ENCODE measurements around the gene KCNMA1.

KCNMA1 gene

DNA sequence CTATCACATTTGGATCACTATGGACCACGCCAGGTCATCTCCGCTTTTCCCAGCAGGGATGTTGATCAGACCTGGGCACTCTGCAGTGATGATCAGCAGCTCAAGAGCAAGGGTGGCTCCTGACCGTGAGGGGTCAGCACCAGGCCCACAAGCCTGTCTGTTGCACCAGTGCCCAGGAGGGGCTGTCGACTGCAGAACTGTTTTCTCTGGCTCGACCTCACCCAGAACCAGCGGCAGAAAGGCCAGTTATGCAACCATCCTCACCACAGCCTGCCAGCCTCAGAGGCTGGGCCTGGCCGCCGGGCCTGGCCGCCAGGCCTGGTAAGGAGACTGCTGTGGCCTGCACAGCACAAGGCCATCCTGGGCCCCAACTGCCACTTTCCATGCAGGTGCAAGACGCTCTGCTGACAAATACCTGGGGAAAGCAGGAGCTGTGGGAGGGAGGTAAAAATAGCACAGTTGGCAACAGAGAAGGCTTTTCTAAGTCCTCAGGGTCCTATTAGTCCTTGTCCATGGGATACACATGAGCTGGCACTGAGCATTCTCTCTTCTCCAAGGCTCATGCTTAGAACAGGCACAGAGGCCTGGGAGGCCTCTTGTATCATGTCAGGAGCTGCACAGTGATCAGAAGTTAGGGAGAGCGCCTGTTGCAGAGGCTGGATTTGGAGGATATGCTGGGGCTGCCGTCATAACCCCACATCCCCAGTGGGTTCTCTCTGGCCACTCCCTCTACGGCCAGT lies 17.5 kb downstream of the KCNMA1 start:
- TF ChIP-seq EP300 (IDR thresholded peaks at IDR 0.05; ENCODE audit: borderline replicate concordance) (no peak), TEAD4 (IDR thresholded peaks at IDR 0.05) (no peak), FOXM1 (IDR thresholded peaks at IDR 0.05; ENCODE audit: borderline replicate concordance, low read depth) (no peak)
- TF ChIP-seq, protein P1, sequence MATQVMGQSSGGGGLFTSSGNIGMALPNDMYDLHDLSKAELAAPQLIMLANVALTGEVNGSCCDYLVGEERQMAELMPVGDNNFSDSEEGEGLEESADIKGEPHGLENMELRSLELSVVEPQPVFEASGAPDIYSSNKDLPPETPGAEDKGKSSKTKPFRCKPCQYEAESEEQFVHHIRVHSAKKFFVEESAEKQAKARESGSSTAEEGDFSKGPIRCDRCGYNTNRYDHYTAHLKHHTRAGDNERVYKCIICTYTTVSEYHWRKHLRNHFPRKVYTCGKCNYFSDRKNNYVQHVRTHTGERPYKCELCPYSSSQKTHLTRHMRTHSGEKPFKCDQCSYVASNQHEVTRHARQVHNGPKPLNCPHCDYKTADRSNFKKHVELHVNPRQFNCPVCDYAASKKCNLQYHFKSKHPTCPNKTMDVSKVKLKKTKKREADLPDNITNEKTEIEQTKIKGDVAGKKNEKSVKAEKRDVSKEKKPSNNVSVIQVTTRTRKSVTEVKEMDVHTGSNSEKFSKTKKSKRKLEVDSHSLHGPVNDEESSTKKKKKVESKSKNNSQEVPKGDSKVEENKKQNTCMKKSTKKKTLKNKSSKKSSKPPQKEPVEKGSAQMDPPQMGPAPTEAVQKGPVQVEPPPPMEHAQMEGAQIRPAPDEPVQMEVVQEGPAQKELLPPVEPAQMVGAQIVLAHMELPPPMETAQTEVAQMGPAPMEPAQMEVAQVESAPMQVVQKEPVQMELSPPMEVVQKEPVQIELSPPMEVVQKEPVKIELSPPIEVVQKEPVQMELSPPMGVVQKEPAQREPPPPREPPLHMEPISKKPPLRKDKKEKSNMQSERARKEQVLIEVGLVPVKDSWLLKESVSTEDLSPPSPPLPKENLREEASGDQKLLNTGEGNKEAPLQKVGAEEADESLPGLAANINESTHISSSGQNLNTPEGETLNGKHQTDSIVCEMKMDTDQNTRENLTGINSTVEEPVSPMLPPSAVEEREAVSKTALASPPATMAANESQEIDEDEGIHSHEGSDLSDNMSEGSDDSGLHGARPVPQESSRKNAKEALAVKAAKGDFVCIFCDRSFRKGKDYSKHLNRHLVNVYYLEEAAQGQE (IDR thresholded peaks at IDR 0.05; ENCODE audit: low read depth) = no peak

DNA sequence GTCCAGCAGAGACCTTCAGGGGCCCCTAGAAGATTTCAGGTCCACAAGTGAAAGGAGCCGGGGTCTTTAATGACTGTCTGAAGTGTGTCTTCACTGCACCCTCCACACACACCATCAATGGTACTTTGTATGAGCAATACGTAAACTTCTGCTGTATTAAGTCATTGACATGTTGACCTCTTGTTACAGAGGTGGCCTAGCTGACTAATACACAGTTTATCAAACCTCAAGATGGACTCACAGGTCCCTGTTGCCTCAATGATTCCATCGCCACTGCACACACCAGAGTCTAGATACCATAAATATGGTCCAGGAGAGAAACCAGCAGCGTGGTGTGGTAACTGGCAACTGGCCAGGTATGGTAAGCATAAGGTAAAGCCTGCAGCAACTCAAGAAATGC lies 19.5 kb downstream of the KCNMA1 start:
- TF ChIP-seq YY1 (IDR thresholded peaks at IDR 0.05; ENCODE audit: low read depth) (no peak), TCF12 (IDR thresholded peaks at IDR 0.05; ENCODE audit: low read depth) (no peak), ZBTB7A (IDR thresholded peaks at IDR 0.05; ENCODE audit: low read depth) (no peak), TEAD4 (IDR thresholded peaks at IDR 0.05) (no peak), EP300 (IDR thresholded peaks at IDR 0.05; ENCODE audit: borderline replicate concordance) (no peak), FOXM1 (IDR thresholded peaks at IDR 0.05; ENCODE audit: borderline replicate concordance, low read depth) (no peak), CEBPB (IDR thresholded peaks at IDR 0.05) (no peak), TAF1 (IDR thresholded peaks at IDR 0.05; ENCODE audit: low read depth) (no peak), EGR1 (IDR thresholded peaks at IDR 0.05) (no peak), NFIC (IDR thresholded peaks at IDR 0.05) (no peak), CREB1 (IDR thresholded peaks at IDR 0.05; ENCODE audit: low read depth) (no peak), RAD21 (IDR thresholded peaks at IDR 0.05; ENCODE audit: low read depth) (no peak)
- TF ChIP-seq, protein P1 (IDR thresholded peaks at IDR 0.05; ENCODE audit: low read depth) = no peak
- TF ChIP-seq, protein P2, sequence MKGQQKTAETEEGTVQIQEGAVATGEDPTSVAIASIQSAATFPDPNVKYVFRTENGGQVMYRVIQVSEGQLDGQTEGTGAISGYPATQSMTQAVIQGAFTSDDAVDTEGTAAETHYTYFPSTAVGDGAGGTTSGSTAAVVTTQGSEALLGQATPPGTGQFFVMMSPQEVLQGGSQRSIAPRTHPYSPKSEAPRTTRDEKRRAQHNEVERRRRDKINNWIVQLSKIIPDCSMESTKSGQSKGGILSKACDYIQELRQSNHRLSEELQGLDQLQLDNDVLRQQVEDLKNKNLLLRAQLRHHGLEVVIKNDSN (IDR thresholded peaks at IDR 0.05) = no peak
- TF ChIP-seq, protein P3, sequence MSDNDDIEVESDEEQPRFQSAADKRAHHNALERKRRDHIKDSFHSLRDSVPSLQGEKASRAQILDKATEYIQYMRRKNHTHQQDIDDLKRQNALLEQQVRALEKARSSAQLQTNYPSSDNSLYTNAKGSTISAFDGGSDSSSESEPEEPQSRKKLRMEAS (IDR thresholded peaks at IDR 0.05) = no peak

DNA sequence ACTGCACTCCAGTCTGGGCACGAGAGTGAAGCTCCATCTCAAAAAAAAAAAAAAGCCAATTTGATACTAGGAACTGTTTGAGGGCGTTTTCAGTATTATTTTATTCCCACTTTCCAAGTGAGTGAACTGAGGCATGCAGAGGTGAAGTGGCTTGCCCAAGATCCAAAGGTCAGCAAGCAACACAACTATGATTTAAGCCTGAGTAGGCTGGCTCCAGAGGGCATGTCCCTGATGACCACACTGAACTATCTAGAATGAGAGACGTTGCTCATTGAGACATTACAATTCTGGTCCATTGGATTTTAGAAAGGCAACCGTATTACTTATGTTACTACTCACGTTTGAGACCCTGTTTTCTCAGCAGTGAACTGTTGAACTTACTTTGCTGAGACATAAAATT lies 20.8 kb downstream of the KCNMA1 start:
- TF ChIP-seq FOXM1 (IDR thresholded peaks at IDR 0.05; ENCODE audit: borderline replicate concordance, low read depth) = no peak
- no peak for TF ChIP-seq NFIC (IDR thresholded peaks at IDR 0.05)
- no peak for TF ChIP-seq RAD21 (IDR thresholded peaks at IDR 0.05; ENCODE audit: low read depth)
- no peak for TF ChIP-seq ZBTB7A (IDR thresholded peaks at IDR 0.05; ENCODE audit: low read depth)
- no peak for TF ChIP-seq CREB1 (IDR thresholded peaks at IDR 0.05; ENCODE audit: low read depth)
- no peak for TF ChIP-seq TCF12 (IDR thresholded peaks at IDR 0.05; ENCODE audit: low read depth)
- no peak for TF ChIP-seq EP300 (IDR thresholded peaks at IDR 0.05; ENCODE audit: borderline replicate concordance)
- no peak for TF ChIP-seq CEBPB (IDR thresholded peaks at IDR 0.05)
- TF ChIP-seq, protein P1 (IDR thresholded peaks at IDR 0.05; ENCODE audit: low read depth) = no peak
- TF ChIP-seq, protein P3 (IDR thresholded peaks at IDR 0.05) = no peak

DNA sequence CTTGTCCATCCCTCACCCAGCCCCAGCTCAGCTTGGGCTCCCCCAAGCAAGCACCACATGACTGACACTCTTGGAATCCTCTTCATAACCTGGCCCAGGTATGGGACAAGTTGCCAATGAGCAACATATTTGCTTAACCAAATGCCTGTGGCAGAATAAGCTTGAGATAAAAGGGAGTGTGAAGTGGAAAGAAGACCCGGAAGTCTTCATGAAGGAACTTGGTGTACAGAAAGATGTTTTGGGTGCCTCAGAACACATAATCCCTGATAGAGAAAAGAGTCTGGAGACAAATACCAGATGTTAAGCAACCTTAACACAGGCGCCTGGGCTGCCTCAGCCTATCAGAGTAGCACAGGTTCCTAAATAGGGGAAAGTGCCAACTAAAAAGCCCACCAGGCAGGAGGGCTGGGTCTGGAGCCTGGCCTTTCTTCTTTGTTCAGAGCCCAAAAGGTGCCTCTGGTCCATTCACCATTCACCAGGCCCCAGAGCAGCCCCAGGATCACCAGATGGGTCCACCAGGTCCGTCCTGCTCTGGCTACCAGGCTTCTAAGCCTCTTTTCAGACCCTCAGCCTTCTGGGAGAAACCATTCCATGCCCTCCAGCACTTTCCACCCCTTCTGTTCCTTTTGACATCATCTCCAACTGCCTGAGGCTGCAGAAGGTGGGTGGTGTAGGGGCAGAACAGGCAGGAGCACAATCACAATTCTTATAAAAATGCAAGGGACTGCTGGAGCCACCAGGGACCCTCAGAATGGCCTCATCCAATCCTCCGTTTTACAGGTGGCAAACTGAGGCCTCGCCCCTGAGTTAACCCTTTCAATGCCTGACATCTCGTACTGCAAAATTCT lies 22.6 kb downstream of the KCNMA1 start:
- TF ChIP-seq EP300 (IDR thresholded peaks at IDR 0.05; ENCODE audit: borderline replicate concordance) = no peak
- TF ChIP-seq RAD21 (IDR thresholded peaks at IDR 0.05; ENCODE audit: low read depth) = no peak
- no peak for TF ChIP-seq CEBPB (IDR thresholded peaks at IDR 0.05)
- no peak for TF ChIP-seq TEAD4 (IDR thresholded peaks at IDR 0.05)
- TF ChIP-seq CREB1 (IDR thresholded peaks at IDR 0.05; ENCODE audit: low read depth) = no peak
- no peak for TF ChIP-seq NFIC (IDR thresholded peaks at IDR 0.05)
- TF ChIP-seq YY1 (IDR thresholded peaks at IDR 0.05; ENCODE audit: low read depth) = no peak
- TF ChIP-seq, protein P2 (IDR thresholded peaks at IDR 0.05) = no peak
- TF ChIP-seq, protein P1 (IDR thresholded peaks at IDR 0.05; ENCODE audit: low read depth) = no peak
- no peak for TF ChIP-seq TCF12 (IDR thresholded peaks at IDR 0.05; ENCODE audit: low read depth)
- TF ChIP-seq, protein P3 (IDR thresholded peaks at IDR 0.05) = no peak
- no peak for TF ChIP-seq TAF1 (IDR thresholded peaks at IDR 0.05; ENCODE audit: low read depth)
- TF ChIP-seq FOXM1 (IDR thresholded peaks at IDR 0.05; ENCODE audit: borderline replicate concordance, low read depth) = no peak
- no peak for TF ChIP-seq EGR1 (IDR thresholded peaks at IDR 0.05)

Data from Ishikawa (cell line).